Liver (tissue), 9 donors: ENCODE data around the gene INPP4B. TPM values are rescaled to one million over a fixed set of nuclear protein-coding genes. Genes with fewer than 3 reads are reported as not detected.
A peak's percentile ranks its signal among the peaks of the same experiment; 100 is the strongest.

ENCODE experiments used
- DNase-seq: peaks from one replicate; pipeline ENCODE4 v3.0.0-alpha.2; 2017; ENCODE audit warnings: low spot score
- H3K27ac ChIP-seq, 2 donors: one replicate each; pipeline ENCODE4 v1.7.0; 2013; ENCODE audit warnings: inconsistent platforms in 2 of 2, low read length in 2 of 2, control low read depth in 1 of 2, low read depth in 1 of 2, mild to moderate bottlenecking in 1 of 2
- H3K27me3 ChIP-seq, 4 donors: one replicate each; pipeline versions ENCODE4 v1.6.1 to v1.7.0; 2013; ENCODE audit warnings: low read length in 3 of 4, inconsistent platforms in 1 of 4, mild to moderate bottlenecking in 1 of 4, moderate library complexity in 1 of 4; ENCODE audit not compliant: control insufficient read depth in 4 of 4, insufficient read depth in 4 of 4
- H3K36me3 ChIP-seq, 4 donors: one replicate each; pipeline versions ENCODE4 v1.6.1 to v1.7.0; 2013; ENCODE audit warnings: low read length in 3 of 4, mild to moderate bottlenecking in 3 of 4, low read depth in 1 of 4, moderate library complexity in 1 of 4; ENCODE audit not compliant: control insufficient read depth in 4 of 4, insufficient read depth in 3 of 4
- H3K4me1 ChIP-seq, 4 donors: one replicate each; pipeline versions ENCODE4 v1.6.1 to v1.7.0; 2013; ENCODE audit warnings: low read length in 3 of 4, mild to moderate bottlenecking in 3 of 4, moderate library complexity in 1 of 4; ENCODE audit not compliant: control insufficient read depth in 4 of 4, insufficient read depth in 4 of 4
- H3K4me3 ChIP-seq, 3 donors: one replicate each; pipeline versions ENCODE4 v1.6.1 to v1.7.0; 2013; ENCODE audit warnings: low read length in 3 of 3, control low read depth in 1 of 3, low read depth in 1 of 3, mild to moderate bottlenecking in 1 of 3
- H3K9ac ChIP-seq, 2 donors: one replicate each; pipeline ENCODE4 v1.7.0; 2013; ENCODE audit warnings: low read length in 2 of 2, mild to moderate bottlenecking in 2 of 2, moderate library complexity in 2 of 2, control low read depth in 1 of 2, low read depth in 1 of 2
- H3K9me3 ChIP-seq, 4 donors: one replicate each; pipeline versions ENCODE4 v1.6.1 to v1.7.0; 2013; ENCODE audit warnings: low read length in 3 of 4; ENCODE audit not compliant: control insufficient read depth in 4 of 4
- EGR1 ChIP-seq, 2 donors: IDR thresholded peaks; 2 replicates each; pipeline ENCODE4 v1.6.1; 2016 to 2018; ENCODE audit warnings: antibody characterized with exemption in 2 of 2, low read depth in 2 of 2
- HNF4A ChIP-seq, 2 donors: conservative IDR thresholded peaks; 2 replicates each; pipeline ENCODE4 v1.6.1; 2016; ENCODE audit warnings: antibody characterized with exemption in 2 of 2, mild to moderate bottlenecking in 2 of 2
- NR2F2 ChIP-seq: IDR thresholded peaks from 2 replicates; pipeline ENCODE4 v1.6.1; 2016; ENCODE audit warnings: antibody characterized with exemption
- REST ChIP-seq: IDR thresholded peaks from 2 replicates; pipeline ENCODE4 v1.6.1; 2016; ENCODE audit warnings: antibody characterized with exemption, mild to moderate bottlenecking
- RXRA ChIP-seq, 2 donors: IDR thresholded peaks; 2 replicates each; pipeline ENCODE4 v1.6.1; 2017 to 2018; ENCODE audit warnings: antibody characterized with exemption in 2 of 2, mild to moderate bottlenecking in 1 of 2
- SP1 ChIP-seq: IDR thresholded peaks from 2 replicates; pipeline ENCODE4 v1.6.1; 2018; ENCODE audit warnings: antibody characterized with exemption, mild to moderate bottlenecking
- YY1 ChIP-seq: IDR thresholded peaks from 2 replicates; pipeline ENCODE4 v1.6.1; 2016; ENCODE audit warnings: antibody characterized with exemption, mild to moderate bottlenecking
- WGBS: extraction: QIAGEN DNeasy Blood & Tissue Kit; methylation state at CpG from one replicate; pipeline ENCODE4 v1.1.7; 2013; 5-methylcytosine and 5-hydroxymethylcytosine counted together
- polyA plus RNA-seq, 2 donors: library from polyadenylated mRNA; stranded (reverse) in 1 of 2; unstranded in 1 of 2; fragments of 200-250 nt in 1 of 2; fragments of >200 nt in 1 of 2; fragmentation: Nextera tagmentation in 1 of 2; extraction: Ambion mirVana in 1 of 2; gene quantifications; one replicate each; pipeline versions ENCODE4 v1.2.1 to v1.2.3, GENCODE V29; 2013 to 2015
- total RNA-seq, 2 donors: library from RNA; depleted of rRNA; stranded (reverse); fragments of >200 nt; gene quantifications; one replicate each; pipeline ENCODE4 v1.2.3, GENCODE V29; 2014
- TF ChIP-seq, protein P1 (sequence below): IDR thresholded peaks from 2 replicates; pipeline ENCODE4 v1.6.1; 2016; ENCODE audit warnings: antibody characterized with exemption
- TF ChIP-seq, protein P2 (sequence below): fragments of 150-350 bp; IDR thresholded peaks from 2 replicates; pipeline ENCODE4 v1.5.1; 2017; ENCODE audit warnings: improper control_type of control experiment, low read depth, low read length; ENCODE audit not compliant: missing input control
- TF ChIP-seq, protein P3 (sequence below): IDR thresholded peaks from 2 replicates; pipeline ENCODE4 v1.6.1; 2016; ENCODE audit warnings: antibody characterized with exemption
- donor health status: healthy.
- donor health status: healthy.
- donor health status: healthy.
- donor health status: healthy.
- donor health status: healthy.

INPP4B gene
- total and polyA plus RNA-seq, 4 donors: 0.43 to 2.8 (median 1.6) TPM

GRCh38 chr4:142350871-142351270 is 495.2 kb downstream of the INPP4B start:
- no peaks in the 10 kb centered on the region for H3K27me3 ChIP-seq
- no peak overlapping the region for H3K27ac ChIP-seq
- H3K9me3 ChIP-seq: no peaks in the 10 kb centered on the region
- H3K36me3 ChIP-seq: peaks cover 0 to 1% (median 0%) of the 10 kb centered on the region in 4 donors
- no peak for TF ChIP-seq YY1
- TF ChIP-seq, protein P1, sequence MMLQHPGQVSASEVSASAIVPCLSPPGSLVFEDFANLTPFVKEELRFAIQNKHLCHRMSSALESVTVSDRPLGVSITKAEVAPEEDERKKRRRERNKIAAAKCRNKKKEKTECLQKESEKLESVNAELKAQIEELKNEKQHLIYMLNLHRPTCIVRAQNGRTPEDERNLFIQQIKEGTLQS: no peak
- TF ChIP-seq, protein P2, sequence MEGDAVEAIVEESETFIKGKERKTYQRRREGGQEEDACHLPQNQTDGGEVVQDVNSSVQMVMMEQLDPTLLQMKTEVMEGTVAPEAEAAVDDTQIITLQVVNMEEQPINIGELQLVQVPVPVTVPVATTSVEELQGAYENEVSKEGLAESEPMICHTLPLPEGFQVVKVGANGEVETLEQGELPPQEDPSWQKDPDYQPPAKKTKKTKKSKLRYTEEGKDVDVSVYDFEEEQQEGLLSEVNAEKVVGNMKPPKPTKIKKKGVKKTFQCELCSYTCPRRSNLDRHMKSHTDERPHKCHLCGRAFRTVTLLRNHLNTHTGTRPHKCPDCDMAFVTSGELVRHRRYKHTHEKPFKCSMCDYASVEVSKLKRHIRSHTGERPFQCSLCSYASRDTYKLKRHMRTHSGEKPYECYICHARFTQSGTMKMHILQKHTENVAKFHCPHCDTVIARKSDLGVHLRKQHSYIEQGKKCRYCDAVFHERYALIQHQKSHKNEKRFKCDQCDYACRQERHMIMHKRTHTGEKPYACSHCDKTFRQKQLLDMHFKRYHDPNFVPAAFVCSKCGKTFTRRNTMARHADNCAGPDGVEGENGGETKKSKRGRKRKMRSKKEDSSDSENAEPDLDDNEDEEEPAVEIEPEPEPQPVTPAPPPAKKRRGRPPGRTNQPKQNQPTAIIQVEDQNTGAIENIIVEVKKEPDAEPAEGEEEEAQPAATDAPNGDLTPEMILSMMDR: no peak
- TF ChIP-seq EGR1 (IDR thresholded peaks at IDR 0.05; ENCODE audit: low read depth in 2 of 2): no peak
- no peak for TF ChIP-seq SP1
- no peak overlapping the region for H3K9ac ChIP-seq
- no peak overlapping the region for H3K4me3 ChIP-seq
- peaks cover 0 to 3% (median 0%) of the 10 kb centered on the region in 4 donors for H3K4me1 ChIP-seq
- no peak for DNase-seq

GRCh38 chr4:142348613-142349021 is 497.5 kb downstream of the INPP4B start:
- no peaks in the 10 kb centered on the region for H3K9me3 ChIP-seq
- no peak overlapping the region for H3K27ac ChIP-seq
- TF ChIP-seq NR2F2: peak; percentile 52
- TF ChIP-seq, protein P3, sequence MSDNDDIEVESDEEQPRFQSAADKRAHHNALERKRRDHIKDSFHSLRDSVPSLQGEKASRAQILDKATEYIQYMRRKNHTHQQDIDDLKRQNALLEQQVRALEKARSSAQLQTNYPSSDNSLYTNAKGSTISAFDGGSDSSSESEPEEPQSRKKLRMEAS: no peak
- H3K9ac ChIP-seq: no peak overlapping the region
- no peaks in the 10 kb centered on the region for H3K27me3 ChIP-seq
- no peaks in the 10 kb centered on the region for H3K4me1 ChIP-seq
- no peak for DNase-seq
- no peak overlapping the region for H3K4me3 ChIP-seq
- 80% methylated on average over 1 of the region's 1 CpG for WGBS
- peaks cover 0 to 1% (median 0%) of the 10 kb centered on the region in 4 donors for H3K36me3 ChIP-seq

DNA sequence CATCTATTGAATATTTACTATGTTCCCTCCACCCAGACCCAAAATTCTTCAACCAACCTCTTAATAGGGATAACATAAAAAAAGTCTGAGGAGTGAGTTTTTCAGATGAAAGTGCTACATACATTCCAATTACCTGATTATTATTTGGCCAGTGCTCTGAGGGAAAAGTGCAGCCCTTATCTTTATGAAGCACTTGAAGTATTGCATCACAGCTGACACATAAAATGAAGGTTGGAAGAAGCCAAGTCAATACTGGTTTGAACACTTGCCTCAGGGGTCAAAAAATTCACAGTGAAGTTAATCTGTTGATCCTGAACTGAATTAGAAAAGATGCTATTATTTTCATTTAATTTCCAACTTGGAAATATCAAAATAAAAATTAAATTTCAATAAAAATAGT is 498.9 kb downstream of the INPP4B start:
- H3K4me3 ChIP-seq: no peak overlapping the region
- H3K36me3 ChIP-seq: peaks cover 0 to 1% (median 0%) of the 10 kb centered on the region in 4 donors
- DNase-seq: no peak
- H3K27ac ChIP-seq: no peak overlapping the region
- H3K9ac ChIP-seq: no peak overlapping the region
- TF ChIP-seq HNF4A (conservative IDR thresholded peaks at IDR 0.05) (peak in 1 of 2 donors; percentile 42), REST (no peak), RXRA (IDR thresholded peaks at IDR 0.05) (no peak)
- TF ChIP-seq, protein P2: no peak
- H3K9me3 ChIP-seq: no peaks in the 10 kb centered on the region
- no peaks in the 10 kb centered on the region for H3K4me1 ChIP-seq
- no peaks in the 10 kb centered on the region for H3K27me3 ChIP-seq
